Ureter (tissue), 1 donor: ENCODE data around the gene BCAM. TPM values are rescaled to one million over a fixed set of nuclear protein-coding genes. Genes with fewer than 3 reads are reported as not detected.
"Not testable (repeated sequence)": the region's sequence is repeated elsewhere in the genome, so short reads cannot be mapped to it uniquely, and the experiment has no call there.

Experiments used
- DNase-seq: peaks from one replicate; pipeline ENCODE4 v3.0.0-alpha.2; 2020; ENCODE audit warnings: low spot score
- total RNA-seq: library from RNA; stranded (reverse); gene quantifications from one replicate; pipeline ENCODE4 v1.2.4, GENCODE V29; 2023
- donor health status: DM: yes; HTN: yes; CAD: no.

Gene BCAM, protein sequence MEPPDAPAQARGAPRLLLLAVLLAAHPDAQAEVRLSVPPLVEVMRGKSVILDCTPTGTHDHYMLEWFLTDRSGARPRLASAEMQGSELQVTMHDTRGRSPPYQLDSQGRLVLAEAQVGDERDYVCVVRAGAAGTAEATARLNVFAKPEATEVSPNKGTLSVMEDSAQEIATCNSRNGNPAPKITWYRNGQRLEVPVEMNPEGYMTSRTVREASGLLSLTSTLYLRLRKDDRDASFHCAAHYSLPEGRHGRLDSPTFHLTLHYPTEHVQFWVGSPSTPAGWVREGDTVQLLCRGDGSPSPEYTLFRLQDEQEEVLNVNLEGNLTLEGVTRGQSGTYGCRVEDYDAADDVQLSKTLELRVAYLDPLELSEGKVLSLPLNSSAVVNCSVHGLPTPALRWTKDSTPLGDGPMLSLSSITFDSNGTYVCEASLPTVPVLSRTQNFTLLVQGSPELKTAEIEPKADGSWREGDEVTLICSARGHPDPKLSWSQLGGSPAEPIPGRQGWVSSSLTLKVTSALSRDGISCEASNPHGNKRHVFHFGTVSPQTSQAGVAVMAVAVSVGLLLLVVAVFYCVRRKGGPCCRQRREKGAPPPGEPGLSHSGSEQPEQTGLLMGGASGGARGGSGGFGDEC
- total RNA-seq: 136 TPM

DNA sequence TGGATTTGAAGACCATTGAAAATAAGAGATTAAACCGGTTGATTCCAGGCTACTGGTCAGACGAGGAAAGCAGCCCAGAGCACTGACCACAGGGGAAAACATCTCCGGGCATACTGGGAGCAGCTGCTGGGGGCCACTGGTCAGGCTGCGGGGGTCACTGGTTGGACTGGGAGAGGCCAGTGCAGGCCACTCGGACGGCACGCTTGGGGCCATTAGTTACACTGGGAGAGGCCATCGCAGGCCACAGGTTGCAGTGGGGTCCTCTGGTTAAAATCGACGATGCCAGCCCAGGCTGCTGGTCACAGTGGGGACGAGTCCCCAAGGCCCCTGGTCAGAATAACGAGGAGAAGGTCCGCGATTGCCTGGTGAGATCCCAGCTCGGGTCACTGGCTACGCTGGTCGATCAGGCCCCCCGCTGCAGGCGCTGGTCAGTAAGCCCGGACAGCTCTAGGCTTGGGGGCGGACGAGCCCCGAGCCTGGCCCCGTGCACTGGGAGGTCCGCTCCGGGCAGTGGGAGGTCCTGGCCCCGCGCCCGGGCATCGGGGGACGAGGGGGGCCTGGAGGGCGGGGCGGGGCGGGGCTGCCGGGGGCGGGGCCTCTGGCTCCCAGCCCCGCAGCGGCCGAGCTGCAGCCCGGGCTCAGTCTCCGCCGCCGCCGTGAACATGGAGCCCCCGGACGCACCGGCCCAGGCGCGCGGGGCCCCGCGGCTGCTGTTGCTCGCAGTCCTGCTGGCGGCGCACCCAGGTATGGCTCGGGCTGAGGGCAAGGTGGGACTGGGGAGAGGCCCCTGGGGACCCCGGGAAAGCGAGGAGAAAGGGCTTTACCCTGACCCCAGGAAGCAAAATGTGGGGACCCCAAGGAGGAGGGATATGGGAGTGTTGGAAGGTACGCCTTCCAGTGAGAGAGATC, at the start of gene BCAM:
Gene BCAM, plus strand, starts transcription at position 641 of the 909 bp plus-strand sequence. Its CDS starts 22 bp downstream, at position 663.
- DNase-seq: peak; percentile 69

DNA sequence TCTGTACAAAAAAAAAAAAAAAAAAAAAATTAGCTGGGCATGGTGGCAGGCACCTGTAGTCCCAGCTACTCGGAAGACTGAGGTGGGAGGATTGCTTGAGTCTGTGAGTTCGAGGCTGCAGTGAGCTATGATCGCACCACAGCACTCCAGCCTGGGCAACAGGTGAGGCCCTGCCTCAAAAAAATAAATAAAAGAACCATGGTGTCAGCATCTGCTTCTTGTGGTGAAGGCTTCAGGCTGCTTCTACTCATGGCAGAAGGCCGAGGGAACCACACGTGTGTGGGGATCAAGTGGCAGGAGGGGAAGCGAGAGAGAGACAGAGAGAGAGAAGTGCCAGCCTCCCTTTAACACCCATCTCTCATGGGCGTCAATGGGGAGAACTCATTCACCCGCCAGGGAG, 46.9 kb upstream of the BCAM start:
- no peak for DNase-seq

DNA sequence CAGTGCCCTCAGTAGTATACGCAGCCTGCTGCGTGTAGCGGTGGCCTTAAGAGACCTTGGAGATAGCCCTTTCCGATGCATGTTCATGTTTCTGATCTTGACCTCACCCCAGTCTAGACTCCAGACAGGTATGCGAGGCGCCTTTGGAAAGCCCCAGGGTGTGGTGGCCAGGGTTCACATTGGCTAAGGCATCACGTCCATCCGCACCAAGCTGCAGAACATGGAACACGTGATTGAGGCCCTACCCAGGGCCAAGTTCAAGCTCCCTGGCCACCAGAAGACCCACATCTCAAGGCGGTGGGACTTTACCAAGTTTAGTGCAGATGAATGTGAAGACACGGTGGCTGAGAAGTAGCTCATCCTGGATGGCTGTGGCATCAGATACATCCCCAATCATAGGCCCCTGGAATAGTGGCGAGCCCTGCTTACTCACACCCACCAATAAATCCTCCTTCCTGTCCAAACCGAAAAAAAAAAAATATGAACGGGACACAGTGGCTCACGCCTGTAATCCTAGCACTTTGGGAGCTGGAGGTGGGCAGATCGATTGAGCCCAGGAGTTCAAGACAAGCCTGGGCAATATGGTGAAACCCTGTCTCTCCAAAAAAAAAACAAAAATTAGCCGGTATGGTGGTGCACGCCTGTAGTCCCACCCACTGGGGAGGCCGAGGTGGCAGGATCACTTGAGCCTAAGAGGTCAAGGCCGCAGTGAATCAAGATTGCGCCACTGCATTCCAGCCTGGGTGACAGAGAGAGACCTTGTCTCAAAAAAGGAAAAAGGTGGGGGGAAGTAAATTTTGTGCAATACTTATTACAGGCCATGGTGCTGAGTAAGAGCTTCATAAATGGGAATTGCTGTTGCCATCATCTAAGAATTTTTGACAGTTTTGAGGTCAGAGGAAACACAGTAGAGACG, 43.6 kb upstream of the BCAM start:
- DNase-seq: no peak

DNA sequence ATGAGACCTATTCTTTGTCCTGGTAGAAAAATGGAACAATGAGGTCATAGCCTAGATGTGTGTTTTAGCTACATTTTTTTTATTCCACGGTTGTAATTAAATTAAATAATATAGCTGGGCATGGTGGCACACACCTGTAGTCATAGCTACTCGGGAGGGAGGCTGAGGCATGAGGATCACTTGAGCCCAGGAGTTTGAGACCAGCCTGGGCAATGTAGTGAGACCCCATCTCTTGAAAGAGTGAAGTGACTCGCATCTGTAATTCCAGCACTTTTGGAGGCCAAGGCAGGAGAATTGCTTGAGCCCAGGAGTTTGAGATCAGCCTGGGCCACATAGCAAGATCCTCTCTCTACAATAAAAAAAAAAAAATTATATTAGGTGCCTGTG, 43.0 kb upstream of the BCAM start:
- DNase-seq: no peak

DNA sequence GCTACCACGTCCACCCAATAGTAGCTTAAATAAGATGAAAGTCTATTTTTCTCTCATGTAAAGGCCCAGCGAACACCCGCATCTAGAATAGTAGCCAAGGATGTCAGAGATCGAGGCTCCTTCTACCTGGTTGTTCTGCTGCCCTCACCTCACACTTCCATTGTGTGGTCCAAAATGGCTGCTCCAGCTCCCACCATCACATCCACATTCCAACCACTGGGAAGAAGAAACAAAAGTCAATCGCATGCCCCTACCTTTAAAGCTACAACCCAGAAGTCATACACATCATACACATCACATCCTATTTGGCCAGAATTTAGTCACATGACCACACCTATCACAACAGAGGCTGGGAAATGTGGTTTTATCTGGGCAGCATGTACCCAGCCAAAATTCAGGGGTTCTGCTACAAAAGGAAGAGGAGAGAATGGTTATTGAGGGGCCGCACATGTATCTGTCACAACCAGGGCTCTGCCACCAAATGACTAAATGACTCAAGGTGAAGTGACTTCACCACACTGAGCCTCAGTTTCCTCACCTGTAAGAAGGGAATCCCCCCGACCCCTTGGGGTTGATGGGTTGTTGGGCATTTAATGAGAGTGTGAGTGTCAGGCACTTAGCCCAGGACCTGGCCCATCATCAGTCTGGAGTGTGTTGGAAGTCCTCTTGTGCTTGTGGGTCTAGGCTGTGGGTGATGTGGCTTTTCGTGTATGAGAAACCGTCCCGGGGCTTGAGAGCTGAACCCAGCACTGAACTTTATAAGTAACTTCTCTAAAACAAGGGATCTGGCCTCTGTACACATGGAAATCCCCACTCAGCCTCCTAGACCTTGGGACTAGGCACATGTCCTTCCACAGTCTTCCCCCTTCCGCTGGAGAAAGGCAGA, 41.4 kb upstream of the BCAM start:
- no peak for DNase-seq

DNA sequence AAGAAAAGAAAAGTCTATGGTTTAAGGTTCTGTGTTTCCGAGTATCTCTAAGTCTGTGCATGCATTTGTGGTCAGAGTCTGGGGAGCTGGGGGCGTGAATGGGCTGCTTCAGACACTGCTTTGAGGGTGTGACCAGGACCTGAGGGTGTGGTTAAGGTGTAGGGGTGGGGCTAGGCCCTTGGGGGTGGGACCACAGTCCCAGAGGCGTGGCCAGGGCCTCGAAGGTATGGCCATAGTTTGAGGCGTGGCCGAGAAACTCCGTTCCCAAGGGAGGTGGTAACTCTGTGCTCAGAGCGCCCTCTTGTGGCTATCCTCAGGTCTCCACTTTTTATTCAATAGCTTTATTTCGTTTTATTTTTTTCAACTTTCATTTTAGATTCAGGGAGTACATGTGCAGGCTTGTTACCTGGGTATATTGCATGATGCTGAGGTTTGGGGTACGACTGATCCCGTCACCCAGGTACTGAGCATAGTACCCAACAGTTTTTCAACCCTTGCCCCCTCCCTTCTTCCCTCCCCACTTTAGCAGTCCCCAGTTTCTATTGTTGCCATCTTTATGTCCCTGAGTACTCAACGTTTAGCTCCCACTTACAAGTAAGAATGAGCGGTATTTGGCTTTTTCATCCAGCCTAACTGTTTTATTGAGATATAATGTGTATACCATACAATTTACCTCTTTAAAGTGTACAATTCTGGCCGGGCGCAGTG, 38.2 kb upstream of the BCAM start:
- DNase-seq: peak; percentile 96

DNA sequence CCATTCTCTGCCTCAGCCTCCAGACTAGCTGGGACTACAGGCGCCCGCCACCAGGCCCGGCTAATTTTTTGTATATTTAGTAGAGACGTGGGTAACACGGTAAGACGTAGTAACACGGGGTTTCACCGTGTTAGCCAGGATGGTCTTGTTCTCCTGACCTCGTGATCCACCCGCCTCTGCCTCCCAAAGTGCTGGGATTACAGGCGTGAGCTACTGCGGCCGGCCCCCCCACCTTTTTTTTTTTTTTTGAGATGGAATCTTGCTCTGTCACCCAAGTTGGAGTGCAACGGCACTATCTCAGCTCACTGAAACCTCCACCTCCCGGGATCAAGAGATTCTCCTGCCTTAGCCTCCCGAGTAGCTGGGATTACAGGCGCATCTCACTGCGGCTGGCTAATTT, 36.8 kb upstream of the BCAM start:
- not testable (repeated sequence) for DNase-seq

DNA sequence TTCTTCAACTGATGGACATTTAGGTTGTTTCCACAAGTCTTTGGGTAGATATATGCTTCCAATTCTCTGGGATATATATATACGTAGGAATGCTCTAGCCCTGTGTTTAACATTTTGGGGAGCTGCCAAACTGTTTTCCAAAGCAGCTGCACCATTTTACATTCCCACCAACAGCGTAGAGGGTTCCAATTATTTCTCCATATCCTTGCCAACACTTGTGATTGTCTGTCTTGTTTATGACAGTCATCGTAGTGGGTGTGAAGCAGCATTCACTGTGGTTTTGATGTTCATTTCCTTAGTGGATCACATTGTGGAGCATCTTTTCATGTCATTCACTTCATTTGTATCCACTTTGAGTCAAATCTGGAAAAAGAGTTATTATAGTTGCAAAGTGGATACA, 35.9 kb upstream of the BCAM start:
- no peak for DNase-seq

DNA sequence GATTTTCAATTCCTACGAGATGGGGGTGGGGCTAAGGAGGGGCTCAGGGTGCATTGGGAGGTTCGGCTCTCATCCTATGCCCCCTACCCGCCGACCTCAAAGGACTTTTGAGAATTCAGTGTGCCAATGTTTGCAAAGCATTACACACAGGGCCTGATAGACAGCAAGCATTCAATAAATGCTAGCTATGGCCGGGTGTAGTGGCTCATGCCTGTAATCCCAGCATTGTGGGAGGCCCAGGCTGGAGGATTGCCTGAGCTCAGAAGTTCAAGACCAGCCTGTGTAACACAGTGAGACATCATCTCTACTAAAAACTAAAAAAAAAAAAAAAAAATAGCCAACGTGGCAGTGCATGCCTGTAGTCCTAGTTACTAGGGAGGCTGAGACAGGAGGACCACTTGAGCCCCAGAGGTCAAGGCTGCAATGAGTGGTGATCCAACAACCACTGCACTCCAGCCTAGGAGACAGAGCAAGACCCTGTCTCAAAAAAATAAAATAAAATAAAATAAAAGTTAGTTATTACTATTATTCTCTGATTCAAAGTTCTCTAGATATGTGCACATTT, 33.1 kb upstream of the BCAM start:
- no peak for DNase-seq

DNA sequence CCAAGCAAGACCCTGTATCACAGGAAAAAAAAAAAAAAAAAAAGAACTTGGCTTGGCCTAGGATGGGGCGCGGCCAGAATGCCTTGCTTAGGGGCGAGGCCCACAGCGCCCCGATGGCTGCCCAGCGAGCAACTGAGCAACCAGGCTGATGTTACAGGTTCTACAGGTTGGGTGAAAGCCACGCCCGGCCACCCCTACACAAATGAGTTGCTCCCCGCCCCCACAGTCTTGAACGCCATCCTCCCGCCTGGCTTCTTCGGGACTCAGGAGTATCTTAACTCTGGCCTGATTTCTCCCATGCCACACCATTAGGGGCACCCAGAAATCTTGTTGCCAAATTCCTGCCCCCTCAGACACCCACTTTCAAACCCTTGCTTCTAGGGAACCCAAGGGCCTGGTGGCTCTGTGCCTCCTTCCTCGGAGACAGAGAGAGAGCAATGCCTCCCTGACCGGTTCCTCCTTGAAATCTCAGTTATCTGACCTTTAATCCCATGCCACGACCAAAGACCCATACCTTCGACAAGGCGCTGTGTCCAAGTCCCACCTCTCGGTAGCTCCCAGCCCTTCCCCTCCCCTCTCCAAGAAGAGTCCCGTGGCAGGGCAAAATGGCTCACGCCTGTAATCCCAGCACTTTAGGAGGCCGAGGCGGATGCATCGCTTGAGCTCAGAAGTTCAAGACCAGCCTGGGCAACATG, 32.4 kb upstream of the BCAM start:
- peak; percentile 92 for DNase-seq

DNA sequence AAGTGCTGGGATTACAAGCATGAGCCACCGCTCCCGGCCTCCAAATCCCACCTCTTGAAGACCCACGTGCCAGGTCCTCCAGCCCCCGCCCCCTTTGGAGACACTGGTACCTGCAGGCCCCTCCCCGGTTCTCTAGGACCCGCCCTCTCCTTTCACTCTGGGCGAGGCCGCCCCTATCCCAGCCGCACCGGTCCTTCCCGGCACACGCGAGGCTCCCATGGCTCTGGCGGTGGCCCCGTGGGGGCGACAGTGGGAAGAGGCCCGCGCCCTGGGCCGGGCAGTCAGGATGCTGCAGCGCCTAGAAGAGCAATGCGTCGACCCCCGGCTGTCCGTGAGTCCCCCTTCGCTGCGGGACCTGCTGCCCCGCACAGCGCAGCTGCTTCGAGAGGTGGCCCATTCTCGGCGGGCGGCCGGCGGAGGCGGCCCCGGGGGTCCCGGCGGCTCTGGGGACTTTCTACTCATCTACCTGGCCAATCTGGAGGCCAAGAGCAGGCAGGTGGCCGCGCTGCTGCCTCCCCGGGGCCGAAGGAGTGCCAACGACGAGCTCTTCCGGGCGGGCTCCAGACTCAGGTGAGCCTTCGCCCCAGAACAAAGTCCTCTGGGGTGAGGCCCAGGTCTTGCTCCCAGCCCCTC, 31.1 kb upstream of the BCAM start, which contains the start of gene CBLC:
Gene CBLC, plus strand, starts transcription at position 176 of the 633 bp plus-strand sequence. Its CDS starts 42 bp downstream, at position 218.
- DNase-seq: peak; percentile 92

DNA sequence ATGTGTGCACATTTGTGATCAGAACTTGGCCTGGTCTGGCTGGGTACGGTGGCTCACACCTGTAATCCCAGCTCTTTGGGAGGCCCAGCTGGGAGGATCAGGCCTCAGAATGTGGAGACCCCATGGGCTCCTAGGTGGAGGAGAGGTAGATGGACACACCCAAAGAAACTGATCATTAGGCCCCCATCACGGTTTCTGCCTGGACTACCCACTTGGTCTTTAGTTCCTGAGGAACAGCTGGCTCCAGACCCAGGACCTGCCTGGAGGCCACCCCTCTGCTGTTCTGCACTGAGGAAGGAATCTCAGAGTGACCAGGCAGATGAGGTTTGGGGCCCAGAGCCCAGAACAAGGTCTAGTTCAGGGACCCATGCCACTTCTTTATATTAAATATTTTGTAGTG, 29.8 kb upstream of the BCAM start:
- DNase-seq: no peak

DNA sequence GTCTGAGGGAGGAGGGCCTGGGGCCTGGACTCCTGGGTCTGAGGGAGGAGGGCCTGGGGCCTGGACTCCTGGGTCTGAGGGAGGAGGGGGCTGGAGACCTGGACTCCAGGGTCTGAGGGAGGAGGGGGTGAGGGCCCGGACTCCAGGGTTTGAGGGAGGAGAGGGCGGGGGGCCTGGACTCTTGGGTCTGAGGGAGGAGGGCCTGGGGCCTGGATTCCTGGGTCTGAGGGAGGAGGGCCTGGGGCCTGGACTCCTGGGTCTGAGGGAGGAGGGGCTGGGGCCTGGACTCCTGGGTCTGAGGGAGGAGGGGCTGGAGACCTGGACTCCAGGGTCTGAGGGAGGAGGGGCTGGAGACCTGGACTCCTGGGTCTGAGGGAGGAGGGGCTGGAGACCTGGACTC, 27.2 kb upstream of the BCAM start:
- not testable (repeated sequence) for DNase-seq

DNA sequence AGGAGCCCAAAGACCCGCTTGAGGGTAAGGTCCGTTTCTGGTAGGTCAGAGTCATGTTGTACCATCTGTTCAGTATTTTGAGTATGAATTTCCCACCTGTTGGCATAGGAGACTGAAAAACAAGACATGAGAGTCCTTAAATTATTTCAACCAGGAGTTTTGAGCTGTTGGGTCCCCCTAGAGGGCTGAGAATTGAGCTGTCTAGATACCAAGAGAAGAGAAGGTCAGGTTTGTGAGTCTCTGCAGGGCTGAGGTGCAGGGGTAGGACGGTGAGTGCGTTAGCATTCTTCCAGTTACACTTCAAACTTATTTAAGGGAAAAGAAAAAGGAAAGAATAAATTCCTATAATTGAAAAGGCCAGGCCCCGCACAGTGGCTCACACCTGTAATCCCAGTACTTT, 26.2 kb upstream of the BCAM start:
- no peak for DNase-seq

DNA sequence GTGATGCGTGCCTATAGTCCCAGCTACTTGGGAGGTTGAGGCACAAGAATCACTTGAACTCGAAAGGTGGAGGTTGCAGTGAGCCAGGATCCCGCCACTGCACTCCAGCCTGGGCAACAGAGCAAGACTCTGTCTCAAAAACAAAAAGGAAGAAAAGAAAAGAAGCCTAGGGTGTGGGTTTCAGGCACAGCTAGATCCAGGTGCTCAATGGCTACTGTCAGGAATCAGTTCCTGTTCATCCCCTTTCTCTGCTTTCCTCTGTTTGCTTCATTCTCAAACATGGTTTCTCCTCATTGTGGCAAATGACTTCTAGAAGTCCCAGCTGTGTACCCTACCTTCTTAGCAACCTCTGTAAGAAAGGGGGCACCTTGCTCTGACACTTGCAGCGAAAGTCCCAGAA, 25.4 kb upstream of the BCAM start:
- DNase-seq: no peak

DNA sequence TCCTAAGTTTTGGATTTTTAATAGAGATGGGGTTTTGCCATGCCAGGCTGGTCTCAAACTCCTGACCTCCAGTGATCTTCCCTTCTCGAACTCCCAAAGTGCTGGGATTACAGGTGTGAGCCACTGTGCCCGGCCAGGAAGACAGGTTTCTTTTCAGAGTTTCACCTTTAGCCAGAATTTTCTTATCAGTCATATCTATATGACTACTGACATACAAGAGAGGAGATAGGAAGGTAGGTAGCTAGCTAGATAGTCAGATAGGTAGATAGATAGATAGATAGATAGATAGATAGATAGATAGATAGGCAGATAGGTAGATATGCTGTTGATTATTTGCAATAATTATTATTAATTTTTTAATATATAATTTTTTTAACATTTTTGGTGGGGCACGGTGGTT, 23.6 kb upstream of the BCAM start:
- DNase-seq: no peak

DNA sequence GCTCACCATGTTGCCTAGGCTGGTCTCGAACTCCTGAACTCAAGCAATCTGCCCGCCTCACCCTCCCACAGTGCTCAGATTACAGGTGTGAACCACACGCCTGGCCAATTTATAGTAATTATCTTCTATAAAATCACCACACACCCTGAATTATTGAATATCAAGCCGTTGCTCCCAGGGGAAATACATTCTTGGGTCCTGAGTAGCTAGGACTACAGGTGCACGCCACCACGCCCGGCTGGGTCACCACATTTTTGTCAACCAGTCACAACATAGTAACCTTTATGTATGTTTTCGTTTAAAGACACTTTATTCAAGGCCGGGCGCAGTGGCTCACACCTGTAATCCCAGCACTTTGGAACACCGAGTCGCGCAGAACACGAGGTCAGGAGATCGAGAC, 22.9 kb upstream of the BCAM start:
- no peak for DNase-seq

DNA sequence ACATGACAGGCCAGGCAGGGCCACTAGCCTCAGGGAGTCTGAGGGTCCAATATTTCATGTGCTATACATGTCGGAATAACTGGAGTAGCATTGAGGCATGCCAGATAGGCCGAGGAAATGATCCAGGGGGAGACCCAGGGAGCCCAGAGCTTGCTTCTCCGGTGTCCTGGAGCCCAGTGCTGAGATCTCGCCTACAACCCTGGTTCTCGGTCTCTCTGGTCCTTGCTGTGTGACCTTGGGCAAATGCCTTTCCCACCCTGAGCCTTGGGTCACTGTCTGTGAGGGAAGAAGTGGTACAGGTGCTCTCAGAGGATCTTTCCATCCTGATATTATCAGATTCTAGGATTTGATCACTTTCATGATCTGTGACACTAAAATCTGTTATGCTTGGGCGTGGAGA, 19.9 kb upstream of the BCAM start:
- no peak for DNase-seq
